GM04504 (cell line): ENCODE measurements around the gene SCARB2.

ENCODE experiments used
- DNase-seq: peaks from one replicate; pipeline ENCODE4 v3.0.0-alpha.2; 2012; ENCODE audit warnings: low read depth

The SCARB2 gene

GRCh38 chr4:76198411-76199237 lies 15.0 kb downstream of the SCARB2 start:
- DNase-seq, result peak; percentile 65

GRCh38 chr4:76197971-76198410 lies 15.6 kb downstream of the SCARB2 start:
- DNase-seq, result no peak

GRCh38 chr4:76197031-76197743 lies 16.4 kb downstream of the SCARB2 start:
- no peak for DNase-seq

GRCh38 chr4:76196376-76196775 lies 17.2 kb downstream of the SCARB2 start:
- DNase-seq, result no peak

GRCh38 chr4:76195326-76195725 lies 18.3 kb downstream of the SCARB2 start:
- DNase-seq, result no peak

- peak; percentile 82 for DNase-seq
Measured at GRCh38 chr4:76194325-76194724, 19.3 kb downstream of the SCARB2 start.

- DNase-seq, result no peak
Measured at GRCh38 chr4:76192236-76192635, 21.4 kb downstream of the SCARB2 start.

GRCh38 chr4:76188557-76188956 lies 25.1 kb downstream of the SCARB2 start:
- DNase-seq, result no peak

- no peak for DNase-seq
Measured at GRCh38 chr4:76188149-76188548, 25.5 kb downstream of the SCARB2 start.

- no peak for DNase-seq
Measured at GRCh38 chr4:76187152-76187551, 26.5 kb downstream of the SCARB2 start.

- no peak for DNase-seq
Measured at GRCh38 chr4:76182463-76182862, 31.2 kb downstream of the SCARB2 start.

GRCh38 chr4:76179398-76180318 lies 34.0 kb downstream of the SCARB2 start:
- peak; percentile 52 for DNase-seq

- no peak for DNase-seq
Measured at GRCh38 chr4:76178296-76178695, 35.3 kb downstream of the SCARB2 start.

GRCh38 chr4:76177709-76178108 lies 35.9 kb downstream of the SCARB2 start:
- no peak for DNase-seq

- DNase-seq, result no peak
Measured at GRCh38 chr4:76175336-76175735, 38.3 kb downstream of the SCARB2 start.

GRCh38 chr4:76174216-76174615 lies 39.4 kb downstream of the SCARB2 start:
- no peak for DNase-seq

- DNase-seq, result no peak
Measured at GRCh38 chr4:76168688-76169087, 44.9 kb downstream of the SCARB2 start.

GRCh38 chr4:76166480-76166879 lies 47.1 kb downstream of the SCARB2 start:
- DNase-seq, result no peak

- DNase-seq, result no peak
Measured at GRCh38 chr4:76160355-76160754, 53.3 kb downstream of the SCARB2 start.

GRCh38 chr4:76156635-76157034 lies 57.0 kb downstream of the SCARB2 start:
- DNase-seq, result no peak

- no peak for DNase-seq
Measured at GRCh38 chr4:76155979-76156378, 57.6 kb downstream of the SCARB2 start.

- no peak for DNase-seq
Measured at GRCh38 chr4:76153356-76153755, 60.3 kb downstream of the SCARB2 start.
